Endometrium (tissue), 2 donors: ENCODE results near the gene DUSP10.

Experiments used
- FAIRE-seq: peaks from 2 replicates; lab custom pipeline; 2012; peaks lifted over from hg19 to GRCh38; lab: Jason Lieb, UNC
- donor health status: control.
- donor health status: control.

DUSP10 gene

DNA sequence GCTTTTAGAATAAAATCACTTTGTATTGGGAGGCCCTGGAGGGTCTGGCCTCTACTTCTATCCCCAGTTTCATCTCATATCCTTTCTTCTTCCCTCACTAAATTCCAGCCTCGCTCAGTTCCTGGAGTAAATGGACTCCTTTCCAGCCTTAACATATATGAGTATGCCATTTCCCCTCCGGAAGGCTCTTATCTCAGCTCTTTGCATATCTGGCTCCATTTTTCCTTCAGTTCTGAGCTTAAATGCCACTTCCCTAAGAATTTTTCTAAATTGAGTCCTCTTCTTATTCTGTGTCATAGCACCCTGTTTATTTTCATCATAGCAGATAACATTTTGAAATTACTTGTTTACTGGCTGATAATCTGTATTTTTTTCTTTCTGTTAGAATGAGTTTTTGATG lies 20.2 kb upstream of the DUSP10 start:
- no peak for FAIRE-seq

- FAIRE-seq = no peak
Observed at GRCh38 chr1:221761354-221762002, 19.6 kb upstream of the DUSP10 start.

DNA sequence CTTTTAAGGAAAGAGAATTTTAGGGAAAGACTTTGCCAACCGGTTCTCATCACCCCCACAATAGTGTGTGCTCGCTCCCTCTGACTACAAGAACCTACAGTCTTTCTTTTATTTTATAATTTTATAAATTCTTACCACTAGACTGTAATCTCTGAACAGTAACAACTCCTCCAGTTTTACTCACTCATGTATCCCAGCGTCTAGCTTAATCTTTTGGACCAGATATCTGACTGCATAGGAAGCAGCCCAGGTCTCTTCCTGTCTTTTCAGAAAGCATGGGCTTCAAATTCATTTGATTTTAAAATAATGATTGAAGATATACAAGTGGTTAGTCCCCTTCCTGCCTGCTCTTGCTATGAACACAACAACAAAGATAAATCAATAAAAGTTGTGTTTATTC lies 19.0 kb upstream of the DUSP10 start:
- FAIRE-seq = no peak

GRCh38 chr1:221759436-221759835 lies 17.5 kb upstream of the DUSP10 start:
- no peak for FAIRE-seq

DNA sequence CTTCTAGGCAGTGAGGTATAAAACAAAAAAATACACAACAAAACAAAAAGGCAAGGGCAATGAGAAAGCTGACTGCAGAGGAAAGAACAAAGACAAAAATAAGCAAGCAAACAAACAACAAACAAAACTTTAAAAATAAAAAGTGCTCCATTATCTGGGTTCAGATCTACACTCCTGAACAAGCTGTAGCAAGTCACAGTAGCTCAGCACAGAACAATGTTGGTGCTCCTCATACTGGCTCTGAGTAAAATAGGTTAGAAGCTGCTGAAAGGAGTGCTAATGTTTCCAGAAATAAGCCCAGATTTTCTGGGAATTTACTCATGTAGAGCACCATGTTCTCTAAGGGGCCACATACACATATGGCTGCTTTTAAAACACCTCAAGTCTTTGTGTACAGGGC lies 16.6 kb upstream of the DUSP10 start:
- FAIRE-seq = no peak

DNA sequence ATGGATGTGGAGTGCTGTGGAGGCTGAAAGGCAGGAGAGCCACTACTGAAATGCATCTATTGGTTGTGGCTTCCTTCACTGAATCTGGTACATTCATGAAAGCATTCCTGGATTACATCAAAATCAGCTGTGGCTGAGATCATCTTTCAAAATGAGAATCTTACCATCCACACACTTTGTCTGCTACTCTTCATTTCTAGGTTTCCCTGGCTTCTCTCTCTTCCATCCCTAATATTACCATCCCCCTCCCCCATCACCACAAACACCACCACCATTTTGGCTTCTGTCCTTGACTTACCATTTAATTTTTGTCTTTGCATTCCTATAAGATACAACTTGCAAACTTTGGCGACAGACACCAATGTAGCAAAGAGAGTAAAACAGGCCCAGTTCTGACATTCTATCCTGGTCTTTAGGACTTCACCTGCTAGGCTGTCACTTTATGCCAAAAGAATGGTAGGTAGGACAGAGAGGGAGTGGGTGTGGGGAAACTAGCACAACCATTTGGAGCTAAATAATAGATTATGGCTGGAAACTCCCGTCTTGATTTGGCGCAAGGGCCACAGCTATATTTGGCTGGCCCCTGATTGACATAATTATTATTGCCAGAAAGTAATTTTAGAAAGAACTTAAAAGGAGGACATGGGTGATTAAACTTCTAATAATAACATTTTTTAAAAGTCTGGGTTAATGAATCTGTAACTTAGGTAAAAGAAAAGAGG lies 15.1 kb upstream of the DUSP10 start:
- no peak for FAIRE-seq

GRCh38 chr1:221753828-221754188 lies 11.9 kb upstream of the DUSP10 start:
- no peak for FAIRE-seq

- FAIRE-seq = no peak
Observed at GRCh38 chr1:221751226-221751887, 9.5 kb upstream of the DUSP10 start.

DNA sequence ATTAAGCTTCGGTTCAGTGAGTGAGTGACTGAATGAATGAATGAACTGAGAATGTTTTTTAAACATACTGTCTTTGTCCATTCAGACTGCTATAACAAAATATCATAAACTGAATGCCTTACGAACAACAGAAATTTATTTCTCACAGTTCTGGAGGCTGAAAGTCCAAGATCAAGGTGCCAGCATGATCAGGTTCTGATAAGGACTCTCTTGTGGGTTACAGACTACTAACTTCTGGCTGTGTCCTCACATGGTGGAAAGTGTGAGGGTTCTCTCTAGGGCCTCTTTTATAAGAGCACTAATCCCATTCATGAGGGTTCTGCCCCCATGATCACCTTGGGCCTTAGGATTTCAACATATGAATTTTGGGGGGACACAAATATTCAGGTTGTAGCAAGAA lies 7.1 kb upstream of the DUSP10 start:
- FAIRE-seq = no peak

DNA sequence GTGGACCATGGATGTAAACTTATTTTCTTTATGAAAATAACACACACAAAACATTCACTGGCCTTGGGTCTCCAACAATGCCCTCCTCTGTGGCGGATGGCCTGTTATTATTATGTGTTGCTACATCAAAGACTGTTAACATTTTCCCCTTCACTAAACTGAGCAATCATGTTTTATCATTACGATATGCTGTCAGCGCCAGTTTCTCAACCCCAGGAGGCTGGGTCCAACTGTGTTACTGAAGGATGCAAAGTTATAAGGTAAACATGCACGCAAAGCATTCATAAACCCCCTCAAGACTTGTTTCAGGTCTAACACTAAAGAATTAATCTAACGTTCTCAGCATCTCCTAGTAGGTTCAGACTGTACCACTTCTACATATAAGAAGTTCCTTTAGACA lies 6.0 kb upstream of the DUSP10 start:
- FAIRE-seq = no peak

- FAIRE-seq = no peak
Observed at GRCh38 chr1:221743416-221744208, 1.7 kb upstream of the DUSP10 start.

DNA sequence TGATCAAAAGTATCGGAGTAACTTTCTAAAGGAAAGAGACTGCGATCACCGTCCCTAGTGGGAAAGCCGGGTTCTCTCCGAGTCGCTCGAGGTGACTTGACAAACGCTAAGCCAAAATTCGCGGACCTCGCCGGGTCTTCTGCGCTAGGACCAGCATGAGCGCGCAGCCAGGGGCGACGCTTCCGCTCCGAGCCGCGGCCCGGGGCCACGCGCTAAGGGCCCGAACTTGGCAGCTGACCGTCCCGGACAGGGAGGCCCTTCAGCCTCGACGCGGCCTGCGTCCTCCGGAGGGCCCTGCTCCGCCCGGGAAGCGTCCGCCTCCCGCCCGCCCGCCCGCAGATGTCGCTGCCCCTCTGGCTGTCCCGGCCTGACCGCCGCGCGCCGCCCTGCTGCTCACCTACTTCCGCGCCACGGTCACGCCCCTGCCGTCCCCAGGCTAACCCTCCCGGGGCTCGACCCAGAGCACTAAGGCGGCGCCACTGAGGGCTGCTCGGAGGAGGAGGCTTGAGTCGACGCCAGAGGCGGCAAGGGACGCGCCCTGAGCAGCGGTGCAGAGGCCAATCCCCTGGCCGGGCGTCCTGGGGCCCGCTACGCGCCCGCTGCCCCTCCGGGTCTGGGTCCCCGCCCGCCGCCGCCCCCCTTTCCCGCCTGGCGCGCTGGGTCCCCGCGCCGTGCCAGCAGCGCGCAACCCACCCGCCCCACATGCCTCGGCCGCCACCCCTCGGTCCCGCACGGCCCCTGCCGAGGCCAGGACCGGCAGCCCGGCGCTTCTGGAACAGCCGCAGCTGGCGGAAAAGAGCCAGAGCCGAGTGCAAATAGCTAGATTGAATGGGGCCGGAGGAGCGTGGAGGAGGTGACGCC lies 896 bp upstream of the DUSP10 start:
- no peak for FAIRE-seq

GRCh38 chr1:221740993-221741702 lies 741 bp downstream of the DUSP10 start:
- FAIRE-seq = no peak

DNA sequence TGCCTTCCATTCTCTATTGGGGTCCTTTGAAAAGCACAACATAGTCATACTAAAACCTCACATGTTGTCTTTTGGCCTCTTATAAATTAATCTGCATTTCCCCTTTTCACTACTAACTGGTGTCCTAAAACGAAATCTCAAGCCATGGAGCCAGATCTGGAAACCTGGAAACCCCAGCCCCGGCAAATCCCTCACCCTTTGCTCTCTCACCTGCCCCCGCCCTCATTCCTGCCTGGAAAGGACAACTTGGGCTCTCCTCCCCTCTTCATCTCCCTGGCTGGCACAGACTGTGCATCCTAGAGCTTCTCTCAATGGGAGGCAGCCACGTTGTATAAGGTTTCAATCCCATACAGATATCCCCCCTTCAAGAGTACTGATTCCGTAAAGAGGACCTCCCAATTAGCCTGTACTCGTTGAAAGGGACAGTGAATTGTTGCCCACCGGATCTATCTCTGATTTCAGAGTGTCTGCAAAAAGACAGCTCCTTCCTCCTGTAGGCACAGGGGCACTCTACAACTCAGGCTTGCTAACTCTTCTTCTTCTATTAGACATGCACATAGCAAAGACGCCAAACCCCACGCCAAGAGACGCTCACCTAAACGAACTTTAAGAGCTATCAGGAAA lies 1.4 kb downstream of the DUSP10 start:
- no peak for FAIRE-seq

- no peak for FAIRE-seq
Observed at GRCh38 chr1:221739677-221740025, 2.2 kb downstream of the DUSP10 start.

DNA sequence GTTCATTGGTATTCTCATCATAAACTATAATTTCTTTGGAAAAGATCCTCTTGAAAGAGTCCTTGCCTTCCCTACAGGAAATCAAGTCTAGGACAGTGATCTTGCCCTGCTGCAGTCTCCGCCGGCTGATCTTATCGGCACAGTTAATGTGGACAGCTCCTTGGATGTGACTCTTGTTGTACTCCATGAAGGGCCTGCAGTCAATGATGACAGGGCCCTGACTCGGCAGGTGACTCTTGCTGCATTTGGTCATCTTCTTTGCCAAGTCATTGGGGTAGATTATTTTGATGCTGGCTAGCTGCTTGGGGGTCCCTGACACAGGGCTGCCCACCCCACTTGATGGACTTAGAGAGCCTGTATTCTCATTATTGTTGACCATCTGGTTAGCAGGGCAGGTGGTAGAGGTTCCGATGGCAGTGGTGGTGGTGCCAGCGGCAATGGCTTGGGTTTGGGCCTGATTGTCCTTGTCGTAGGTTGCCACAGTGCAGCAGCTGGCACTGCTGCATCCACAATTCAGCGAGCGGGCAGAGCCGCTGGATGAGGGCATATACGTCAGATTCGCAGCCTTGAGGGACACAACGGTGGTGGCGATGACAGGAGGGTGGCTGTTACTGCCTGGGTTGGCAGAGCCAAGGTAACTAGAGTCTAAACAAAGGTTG lies 2.7 kb downstream of the DUSP10 start:
- no peak for FAIRE-seq

DNA sequence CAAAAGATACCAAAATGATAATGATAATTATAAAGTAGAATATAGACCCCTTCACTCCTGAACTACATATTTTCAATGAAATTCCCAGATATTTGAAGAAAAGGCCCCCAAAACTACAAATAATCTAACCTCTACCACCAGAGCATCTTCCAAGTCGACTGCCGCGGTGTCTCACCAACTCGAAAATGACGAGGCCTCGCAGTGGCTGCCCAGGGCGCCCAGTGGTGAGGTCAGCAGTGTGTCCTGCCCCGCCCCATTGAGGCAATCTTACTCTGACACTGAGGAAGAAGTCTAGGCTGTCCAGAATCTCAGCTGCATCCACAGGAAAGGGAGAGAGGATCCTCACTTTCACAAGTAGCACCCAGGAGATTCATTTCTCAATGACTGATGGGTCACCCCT lies 5.2 kb downstream of the DUSP10 start:
- FAIRE-seq = no peak

DNA sequence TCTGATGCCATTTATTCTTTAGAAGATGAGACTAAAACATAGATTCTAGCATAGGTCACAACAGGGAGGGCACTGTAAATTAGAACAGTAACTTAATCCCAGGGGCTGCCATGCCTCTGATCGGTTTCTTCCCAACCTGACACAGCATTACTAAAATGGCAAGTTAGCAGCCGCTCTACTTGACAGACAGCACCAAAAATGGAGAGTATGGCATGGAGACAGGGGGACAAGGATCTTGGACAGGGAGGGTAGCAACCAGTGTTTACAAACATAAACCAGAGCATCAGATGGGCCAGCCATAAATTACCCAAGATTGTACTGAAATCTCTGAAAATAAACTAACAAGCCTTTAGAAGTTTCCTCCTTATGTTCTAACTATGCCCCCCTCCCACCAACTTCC lies 5.9 kb downstream of the DUSP10 start:
- no peak for FAIRE-seq

- no peak for FAIRE-seq
Observed at GRCh38 chr1:221734187-221734586, 7.7 kb downstream of the DUSP10 start.

GRCh38 chr1:221732052-221732451 lies 9.8 kb downstream of the DUSP10 start:
- FAIRE-seq = no peak
